HEK293T (cell line): Measurements from ENCODE around the gene FAM53B.
"Not testable (repeated sequence)": the region's sequence is repeated elsewhere in the genome, so short reads cannot be mapped to it uniquely, and the experiment has no call there.

Source experiments
- CTCF ChIA-PET: fragments of 350-600 bp; formaldehyde crosslinking; extraction: SDS; loops from one replicate; lab custom pipeline; 2021; ENCODE audit warnings: antibody characterized with exemption, inconsistent platforms; lab: Yijun Ruan, JAX
- POLR2A ChIA-PET: fragments of 350-600 bp; formaldehyde crosslinking; extraction: SDS; loops from one replicate; lab custom pipeline; 2020; ENCODE audit warnings: antibody characterized with exemption, inconsistent platforms; lab: Yijun Ruan, JAX
- DNase-seq: peaks from one replicate; pipeline ENCODE4 v3.0.0; 2012; ENCODE audit warnings: mixed read lengths; ENCODE audit errors: extremely low spot score
- ARNT ChIP-seq: fragments of 450-650 bp; IDR thresholded peaks from 2 replicates; pipeline ENCODE4 v1.6.1; 2017; ENCODE audit warnings: mild to moderate bottlenecking
- BHLHE40 ChIP-seq: fragments of 450-650 bp; IDR thresholded peaks from 2 replicates; pipeline ENCODE4 v1.6.1; 2016; ENCODE audit warnings: mild to moderate bottlenecking, moderate library complexity, borderline replicate concordance
- CTBP1 ChIP-seq: fragments of 450-650 bp; IDR thresholded peaks from 2 replicates; pipeline ENCODE4 v1.6.1; 2016; ENCODE audit warnings: borderline replicate concordance
- ELF4 ChIP-seq: fragments of 450-650 bp; IDR thresholded peaks from 2 replicates; pipeline ENCODE4 v1.6.1; 2017; ENCODE audit warnings: antibody characterized with exemption
- FOXA1 ChIP-seq: fragments of 450-650 bp; IDR thresholded peaks from 2 replicates; pipeline ENCODE4 v1.6.1; 2016; ENCODE audit warnings: mild to moderate bottlenecking
- FOXK2 ChIP-seq: fragments of 450-650 bp; IDR thresholded peaks from 2 replicates; pipeline ENCODE4 v1.6.1; 2016; ENCODE audit warnings: mild to moderate bottlenecking
- FOXM1 ChIP-seq: fragments of 450-650 bp; IDR thresholded peaks from 2 replicates; pipeline ENCODE4 v1.6.1; 2017; ENCODE audit warnings: mild to moderate bottlenecking, borderline replicate concordance
- HDGF ChIP-seq: fragments of 450-650 bp; IDR thresholded peaks from 2 replicates; pipeline ENCODE4 v1.6.1; 2017; ENCODE audit warnings: antibody characterized with exemption, borderline replicate concordance
- L3MBTL2 ChIP-seq: fragments of 450-650 bp; conservative IDR thresholded peaks from 2 replicates; pipeline ENCODE4 v1.6.1; 2016; ENCODE audit warnings: mild to moderate bottlenecking
- LEF1 ChIP-seq: fragments of 450-650 bp; IDR thresholded peaks from 2 replicates; pipeline ENCODE4 v1.6.1; 2017; ENCODE audit warnings: mild to moderate bottlenecking, borderline replicate concordance
- NFRKB ChIP-seq: fragments of 450-650 bp; IDR thresholded peaks from 2 replicates; pipeline ENCODE4 v1.6.1; 2016; ENCODE audit warnings: mild to moderate bottlenecking, moderate library complexity
- SP1 ChIP-seq: fragments of 450-650 bp; IDR thresholded peaks from 2 replicates; pipeline ENCODE4 v1.6.1; 2017
- SUZ12 ChIP-seq: fragments of 450-650 bp; IDR thresholded peaks from 2 replicates; pipeline ENCODE4 v1.6.1; 2016; ENCODE audit warnings: mild to moderate bottlenecking
- TARDBP ChIP-seq: fragments of 450-650 bp; IDR thresholded peaks from 2 replicates; pipeline ENCODE4 v1.6.1; 2016
- ZNF384 ChIP-seq: fragments of 450-650 bp; IDR thresholded peaks from 2 replicates; pipeline ENCODE4 v1.6.1; 2016
- TF ChIP-seq, protein P1 (sequence below): fragments of 450-650 bp; IDR thresholded peaks from 2 replicates; pipeline ENCODE4 v1.6.1; 2016

FAM53B gene

DNA sequence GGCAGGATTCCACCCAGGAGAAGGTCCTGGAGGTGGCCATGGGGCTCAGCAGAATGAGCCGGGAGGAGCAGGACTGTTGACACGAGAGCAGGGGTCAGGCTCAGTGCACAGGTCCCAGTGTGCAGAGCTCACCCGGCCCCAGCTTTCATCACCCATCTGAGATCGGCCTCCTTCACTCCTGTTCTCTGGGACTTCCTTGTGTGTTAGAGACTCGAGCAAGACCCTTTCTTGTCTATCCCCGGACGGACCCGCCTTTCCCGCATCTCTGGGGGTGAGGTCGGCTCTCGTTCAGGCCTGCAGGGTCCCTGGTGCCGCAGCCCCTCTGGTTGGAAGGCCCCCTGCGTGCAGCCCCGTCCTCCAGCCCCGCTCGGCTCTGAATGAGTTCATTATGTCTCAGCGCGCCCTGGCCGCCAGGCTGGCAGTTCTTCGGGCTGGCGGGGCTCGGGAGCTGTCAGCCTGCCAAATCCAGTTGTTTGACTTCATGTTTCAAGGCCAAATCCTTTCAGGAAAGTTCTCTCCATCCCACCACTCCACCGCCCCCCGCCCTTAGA lies 154.6 kb downstream of the FAM53B start:
- ChIA-PET POLR2A (no interaction called here), CTCF (no interaction called here)
- DNase-seq: no peak
- TF ChIP-seq L3MBTL2 (no peak), SP1 (no peak), TARDBP (no peak), CTBP1 (no peak), FOXK2 (no peak), ELF4 (no peak), NFRKB (no peak), ARNT (no peak), FOXA1 (no peak), HDGF (no peak), FOXM1 (no peak), LEF1 (no peak), ZNF384 (no peak)

GRCh38 chr10:124588736-124589490 lies 155.3 kb downstream of the FAM53B start:
- peak; percentile 54 for DNase-seq
- CTCF ChIA-PET: no interaction called here

DNA sequence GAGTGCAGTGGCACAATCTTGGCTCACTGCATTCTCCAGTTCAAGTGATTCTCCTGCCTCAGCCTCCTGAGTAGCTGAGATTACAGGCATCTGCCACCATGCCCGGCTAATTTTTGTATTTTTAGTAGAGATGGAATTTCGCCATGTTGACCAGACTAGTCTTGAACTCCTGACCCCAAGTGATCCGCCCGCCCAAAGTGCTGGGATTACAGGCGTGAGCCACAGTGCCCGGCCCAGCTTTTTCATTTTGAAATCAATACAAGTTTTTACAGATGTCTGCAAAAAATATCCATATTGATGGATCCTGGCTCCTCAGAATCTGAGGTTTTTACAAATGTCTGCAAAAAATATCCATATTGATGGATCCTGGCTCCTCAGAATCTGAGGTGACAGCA lies 155.8 kb downstream of the FAM53B start:
- CTCF ChIA-PET, DNase-seq, POLR2A ChIA-PET: not testable (repeated sequence)

More at GRCh38 chr10:124588736-124589490, 155.3 kb downstream of the FAM53B start:
- TF ChIP-seq, protein P1, sequence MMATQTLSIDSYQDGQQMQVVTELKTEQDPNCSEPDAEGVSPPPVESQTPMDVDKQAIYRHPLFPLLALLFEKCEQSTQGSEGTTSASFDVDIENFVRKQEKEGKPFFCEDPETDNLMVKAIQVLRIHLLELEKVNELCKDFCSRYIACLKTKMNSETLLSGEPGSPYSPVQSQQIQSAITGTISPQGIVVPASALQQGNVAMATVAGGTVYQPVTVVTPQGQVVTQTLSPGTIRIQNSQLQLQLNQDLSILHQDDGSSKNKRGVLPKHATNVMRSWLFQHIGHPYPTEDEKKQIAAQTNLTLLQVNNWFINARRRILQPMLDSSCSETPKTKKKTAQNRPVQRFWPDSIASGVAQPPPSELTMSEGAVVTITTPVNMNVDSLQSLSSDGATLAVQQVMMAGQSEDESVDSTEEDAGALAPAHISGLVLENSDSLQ: peak; percentile 91
- TF ChIP-seq SP1: no peak
- POLR2A ChIA-PET: no interaction called here

DNA sequence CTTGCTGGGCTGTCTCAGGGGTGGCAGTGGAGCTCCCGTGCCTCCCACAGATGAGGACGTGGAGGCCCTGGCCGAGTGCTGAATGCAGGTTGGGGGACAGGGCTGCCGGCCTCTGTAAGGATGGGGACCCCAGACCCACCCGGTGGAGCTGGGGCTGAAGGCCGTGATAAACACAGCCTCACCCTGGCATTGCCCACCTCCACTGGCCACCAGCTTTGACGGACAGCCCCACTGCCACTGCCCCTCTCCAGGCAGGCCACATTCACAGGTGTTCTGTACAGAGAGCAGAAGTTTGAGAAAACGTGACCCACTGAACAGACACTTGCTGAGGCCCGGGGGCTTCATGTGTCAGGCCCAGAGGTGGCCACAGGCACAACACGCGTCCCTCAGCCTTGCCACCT lies 156.4 kb downstream of the FAM53B start:
- DNase-seq: no peak
- no peak for TF ChIP-seq SUZ12
- POLR2A ChIA-PET: no interaction called here
- CTCF ChIA-PET: interaction anchor here (0.6 kb wide), 1 partner anchor 24 kb away, joined by 5 read pairs; no protein-coding TSS in a partner anchor

GRCh38 chr10:124586142-124586541 lies 158.0 kb downstream of the FAM53B start:
- TF ChIP-seq FOXA1 (no peak), FOXK2 (no peak), SUZ12 (no peak), BHLHE40 (no peak), SP1 (no peak), FOXM1 (no peak), ARNT (no peak), HDGF (no peak), CTBP1 (no peak), TARDBP (no peak), LEF1 (no peak), ELF4 (no peak), ZNF384 (no peak), L3MBTL2 (no peak), NFRKB (no peak)
- TF ChIP-seq, protein P1: no peak
- POLR2A ChIA-PET: no interaction called here
- DNase-seq: no peak
- CTCF ChIA-PET: no interaction called here

GRCh38 chr10:124579011-124579399 lies 165.2 kb downstream of the FAM53B start:
- ChIA-PET POLR2A (no interaction called here), CTCF (no interaction called here)
- DNase-seq: no peak
- no peak for TF ChIP-seq FOXM1
- TF ChIP-seq FOXA1: no peak
- TF ChIP-seq L3MBTL2: no peak
- no peak for TF ChIP-seq SUZ12
- TF ChIP-seq, protein P1: no peak
- no peak for TF ChIP-seq ELF4
- TF ChIP-seq NFRKB: no peak

GRCh38 chr10:124578231-124579010 lies 165.8 kb downstream of the FAM53B start:
- TF ChIP-seq FOXK2: no peak
- TF ChIP-seq ZNF384: no peak
- TF ChIP-seq L3MBTL2: no peak
- no peak for TF ChIP-seq TARDBP
- TF ChIP-seq SP1: no peak
- TF ChIP-seq ARNT: no peak
- TF ChIP-seq HDGF: no peak
- TF ChIP-seq LEF1: no peak
- TF ChIP-seq FOXA1: no peak
- no peak for TF ChIP-seq ELF4
- TF ChIP-seq, protein P1: no peak
- no peak for TF ChIP-seq CTBP1
- no peak for TF ChIP-seq FOXM1
- no peak for TF ChIP-seq BHLHE40
- no peak for TF ChIP-seq NFRKB
- TF ChIP-seq SUZ12: no peak
- CTCF ChIA-PET: no interaction called here
- POLR2A ChIA-PET: no interaction called here
- DNase-seq: no peak
